Large intestine (tissue), 3 donors: ENCODE results near the gene GABRR3. TPM values are rescaled to one million over a fixed set of nuclear protein-coding genes. Genes with fewer than 3 reads are reported as not detected.
"Not testable (repeated sequence)": the region's sequence is repeated elsewhere in the genome, so short reads cannot be mapped to it uniquely, and the experiment has no call there.

Experiments used
- DNase-seq, 2 donors: peaks; one replicate each; pipeline versions ENCODE4 v3.0.0 to v3.0.0-alpha.2; 2013
- H3K27ac ChIP-seq: one replicate; pipeline ENCODE4 v1.5.1; 2013; ENCODE audit warnings: low read length
- H3K27me3 ChIP-seq: 2 replicates; pipeline ENCODE4 v1.6.1; 2013; ENCODE audit warnings: low read length; ENCODE audit not compliant: control insufficient read depth, insufficient read depth
- H3K36me3 ChIP-seq: 2 replicates; pipeline ENCODE4 v1.6.1; 2013; ENCODE audit warnings: low read length; ENCODE audit not compliant: control insufficient read depth, insufficient read depth
- H3K4me1 ChIP-seq: one replicate; pipeline ENCODE4 v1.6.1; 2013; ENCODE audit warnings: low read length; ENCODE audit not compliant: control insufficient read depth, insufficient read depth
- H3K4me3 ChIP-seq: one replicate; pipeline ENCODE4 v1.5.1; 2013; ENCODE audit warnings: low read length
- H3K9me3 ChIP-seq: one replicate; pipeline ENCODE4 v1.6.1; 2013; ENCODE audit warnings: mild to moderate bottlenecking, low read depth, low read length, moderate library complexity; ENCODE audit not compliant: control insufficient read depth
- WGBS: methylation state at CpG from one replicate; pipeline ENCODE4 v1.1.5; 2013; ENCODE audit warnings: low lambda C conversion rate; ENCODE audit not compliant: insufficient coverage; 5-methylcytosine and 5-hydroxymethylcytosine counted together
- polyA plus RNA-seq: library from polyadenylated mRNA; unstranded; fragments of 120-200 nt; gene quantifications from one replicate; pipeline ENCODE4 v1.2.1, GENCODE V29; 2013

GABRR3 gene
- polyA plus RNA-seq, 1 donor: not detected

GRCh38 chr3:98025392-98025945 is 9.6 kb downstream of the GABRR3 start:
- no peak overlapping the region for H3K4me3 ChIP-seq
- no peak overlapping the region for H3K27ac ChIP-seq
- no peaks in the 10 kb centered on the region for H3K4me1 ChIP-seq
- no peak for DNase-seq
- no peaks in the 10 kb centered on the region for H3K9me3 ChIP-seq
- WGBS: no CpG with 5 or more reads among the region's 4 CpGs
- H3K36me3 ChIP-seq: no peaks in the 10 kb centered on the region
- H3K27me3 ChIP-seq: no peaks in the 10 kb centered on the region

GRCh38 chr3:98022978-98023820 is 11.9 kb downstream of the GABRR3 start:
- Histone ChIP-seq H3K4me3 (no peak overlapping the region), H3K4me1 (no peaks in the 10 kb centered on the region), H3K9me3 (no peaks in the 10 kb centered on the region), H3K27ac (no peak overlapping the region), H3K27me3 (no peaks in the 10 kb centered on the region), H3K36me3 (no peaks in the 10 kb centered on the region)
- DNase-seq: peak; percentile 49 to 60
- 10% methylated on average over 5 of the region's 13 CpGs for WGBS

DNA sequence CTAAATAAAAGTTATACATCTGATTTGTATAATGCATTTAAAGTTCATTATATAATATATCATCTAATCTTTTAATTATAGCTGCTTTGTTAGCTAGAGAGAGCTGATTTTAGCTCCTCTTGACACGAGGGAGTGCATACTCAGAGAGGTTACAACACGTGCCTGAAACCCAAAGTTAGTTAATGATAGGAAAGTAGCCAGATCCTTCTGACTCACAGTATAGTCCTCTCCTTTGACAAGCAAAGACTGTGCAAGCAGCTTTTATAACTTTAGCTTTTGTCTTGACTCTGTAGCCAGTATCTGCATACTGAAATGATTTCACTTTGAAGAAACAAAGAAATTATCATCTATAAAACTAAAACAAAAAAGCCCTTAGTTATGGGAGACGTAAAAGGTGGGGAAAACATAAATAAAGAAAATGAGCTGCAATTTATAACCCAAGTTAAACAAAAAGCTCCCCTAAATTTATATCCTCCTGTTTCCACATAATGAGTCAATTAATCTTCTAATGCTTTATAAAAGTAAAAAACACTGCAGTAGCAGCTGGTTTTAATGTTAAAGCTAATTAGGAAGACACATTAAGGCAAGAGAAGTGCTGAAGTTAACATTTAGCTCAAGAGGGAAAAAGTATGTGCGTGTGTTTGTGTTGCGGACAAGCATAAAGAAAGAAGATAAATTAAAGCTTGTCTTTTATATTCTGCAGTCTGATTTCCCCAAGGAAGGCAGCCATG is 13.1 kb downstream of the GABRR3 start:
- Histone ChIP-seq H3K9me3 (no peaks in the 10 kb centered on the region), H3K36me3 (no peaks in the 10 kb centered on the region), H3K27me3 (no peaks in the 10 kb centered on the region), H3K4me1 (no peaks in the 10 kb centered on the region), H3K27ac (no peak overlapping the region), H3K4me3 (no peak overlapping the region)
- DNase-seq: no peak
- WGBS: 83% methylated on average over 2 of the region's 5 CpGs

GRCh38 chr3:98020412-98020811 is 14.7 kb downstream of the GABRR3 start:
- H3K9me3 ChIP-seq: no peaks in the 10 kb centered on the region
- WGBS: 92% methylated on average over 4 of the region's 4 CpGs

GRCh38 chr3:98018301-98018700 is 16.8 kb downstream of the GABRR3 start:
- no peaks in the 10 kb centered on the region for H3K27me3 ChIP-seq
- no peaks in the 10 kb centered on the region for H3K36me3 ChIP-seq
- DNase-seq: no peak
- WGBS: 100% methylated on average over 2 of the region's 4 CpGs
- H3K9me3 ChIP-seq: no peaks in the 10 kb centered on the region
- no peak overlapping the region for H3K27ac ChIP-seq
- no peaks in the 10 kb centered on the region for H3K4me1 ChIP-seq
- no peak overlapping the region for H3K4me3 ChIP-seq

More at GRCh38 chr3:98020412-98020811, 14.7 kb downstream of the GABRR3 start:
- Histone ChIP-seq H3K27me3 (no peaks in the 10 kb centered on the region), H3K27ac (no peak overlapping the region), H3K4me1 (no peaks in the 10 kb centered on the region), H3K4me3 (no peak overlapping the region), H3K36me3 (no peaks in the 10 kb centered on the region)
- no peak for DNase-seq

GRCh38 chr3:98014268-98014585 is 20.9 kb downstream of the GABRR3 start:
- WGBS: 80% methylated on average over 1 of the region's 2 CpGs
- H3K4me3 ChIP-seq: no peak overlapping the region
- no peaks in the 10 kb centered on the region for H3K36me3 ChIP-seq
- no peak overlapping the region for H3K27ac ChIP-seq
- no peak for DNase-seq
- no peaks in the 10 kb centered on the region for H3K4me1 ChIP-seq
- no peaks in the 10 kb centered on the region for H3K9me3 ChIP-seq
- H3K27me3 ChIP-seq: no peaks in the 10 kb centered on the region

GRCh38 chr3:98013411-98014267 is 21.5 kb downstream of the GABRR3 start:
- no peak overlapping the region for H3K4me3 ChIP-seq
- H3K36me3 ChIP-seq: no peaks in the 10 kb centered on the region
- no peak overlapping the region for H3K27ac ChIP-seq
- whole genome bisulfite sequencing: 14% methylated on average over 1 of the region's 4 CpGs
- peak in 1 of 2 donors; percentile 2 for DNase-seq
- no peaks in the 10 kb centered on the region for H3K4me1 ChIP-seq
- no peaks in the 10 kb centered on the region for H3K27me3 ChIP-seq
- no peaks in the 10 kb centered on the region for H3K9me3 ChIP-seq

GRCh38 chr3:98012979-98013378 is 22.1 kb downstream of the GABRR3 start:
- Histone ChIP-seq H3K4me1 (no peaks in the 10 kb centered on the region), H3K27ac (no peak overlapping the region), H3K4me3 (no peak overlapping the region), H3K36me3 (no peaks in the 10 kb centered on the region), H3K9me3 (no peaks in the 10 kb centered on the region), H3K27me3 (no peaks in the 10 kb centered on the region)
- no CpG with 5 or more reads among the region's 2 CpGs for WGBS
- no peak for DNase-seq

GRCh38 chr3:98010883-98011449 is 24.1 kb downstream of the GABRR3 start:
- 100% methylated on average over 2 of the region's 4 CpGs for WGBS
- H3K36me3 ChIP-seq, H3K27ac ChIP-seq, DNase-seq, H3K4me1 ChIP-seq, H3K27me3 ChIP-seq, H3K9me3 ChIP-seq, H3K4me3 ChIP-seq: not testable (repeated sequence)
